KBM-7 (cell line): Measurements from ENCODE around the gene SAMD10.
"Not testable (repeated sequence)": the region's sequence is repeated elsewhere in the genome, so short reads cannot be mapped to it uniquely, and the experiment has no call there.

Experiments
- DNase-seq: peaks from one replicate; pipeline ENCODE4 v3.0.0-alpha.2; 2015
- in situ Hi-C: fragments of 300-500 bp; cut with MboI; formaldehyde crosslinking; loops from 2 replicates; pipeline ENCODE4 v1.14.3; 2020; ENCODE audit warnings: low sequenced_read_pairs, low pct_unique_long_range_greater_than_20kb, mixed read lengths

Gene SAMD10

DNA sequence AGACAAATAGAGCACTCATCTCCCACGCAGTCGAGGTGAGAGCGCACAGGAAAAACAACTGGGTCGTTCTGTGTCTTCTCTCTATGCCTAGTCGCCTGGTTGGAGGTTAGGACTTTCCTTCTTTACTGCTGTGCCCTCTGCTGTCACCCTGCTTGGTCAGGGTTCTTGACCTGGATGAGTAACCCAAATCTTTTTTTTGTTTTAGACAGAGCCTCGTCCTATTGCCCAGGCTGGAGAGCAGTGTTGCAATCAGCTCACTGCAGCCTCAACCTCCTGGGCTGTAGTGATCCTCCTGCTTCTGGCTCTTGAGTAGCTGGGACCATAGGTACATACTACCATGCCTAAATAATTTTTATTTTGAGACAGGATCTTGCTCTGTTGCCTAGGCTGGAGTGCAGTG lies 26.0 kb upstream of the SAMD10 start:
- DNase-seq = no peak
- in situ Hi-C loops = no loop called here

DNA sequence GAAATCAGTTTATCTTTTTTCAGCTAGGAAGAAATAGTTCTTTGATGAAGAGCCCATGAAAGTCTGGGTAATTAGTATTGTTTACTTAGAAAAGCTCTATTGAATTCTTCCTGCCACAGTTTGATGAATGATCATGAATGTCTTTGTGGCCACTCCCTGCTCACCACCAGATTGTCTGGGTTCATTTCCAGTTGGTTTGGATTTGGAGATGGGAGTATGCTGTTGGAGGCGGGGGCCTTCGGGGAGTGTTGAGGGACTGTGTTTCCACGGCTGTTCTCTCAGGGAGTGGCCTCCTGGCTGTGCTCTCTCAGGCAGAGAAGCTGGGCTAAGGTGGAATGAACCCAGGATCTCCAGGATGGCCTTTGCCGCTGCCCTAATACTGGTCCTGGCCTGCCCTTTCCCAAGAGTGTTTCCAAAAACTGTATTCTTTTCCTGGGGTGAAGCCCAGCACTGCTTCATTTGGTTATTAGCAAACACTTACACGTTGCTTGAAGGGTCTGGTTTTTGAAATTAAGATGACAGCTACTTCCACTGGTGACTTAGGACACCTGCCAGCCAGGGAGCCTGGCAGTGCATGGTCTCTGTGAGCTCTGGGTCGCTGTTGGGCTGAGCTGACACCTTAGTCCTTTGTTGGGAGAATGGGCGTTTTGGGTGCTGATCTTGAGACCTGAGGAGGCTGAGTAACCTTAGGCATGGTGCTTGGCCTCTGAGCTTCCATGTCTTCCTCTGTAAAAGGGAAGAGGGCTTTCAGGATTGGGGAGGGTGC lies 24.7 kb upstream of the SAMD10 start:
- DNase-seq = no peak
- in situ Hi-C loops = no loop called here

DNA sequence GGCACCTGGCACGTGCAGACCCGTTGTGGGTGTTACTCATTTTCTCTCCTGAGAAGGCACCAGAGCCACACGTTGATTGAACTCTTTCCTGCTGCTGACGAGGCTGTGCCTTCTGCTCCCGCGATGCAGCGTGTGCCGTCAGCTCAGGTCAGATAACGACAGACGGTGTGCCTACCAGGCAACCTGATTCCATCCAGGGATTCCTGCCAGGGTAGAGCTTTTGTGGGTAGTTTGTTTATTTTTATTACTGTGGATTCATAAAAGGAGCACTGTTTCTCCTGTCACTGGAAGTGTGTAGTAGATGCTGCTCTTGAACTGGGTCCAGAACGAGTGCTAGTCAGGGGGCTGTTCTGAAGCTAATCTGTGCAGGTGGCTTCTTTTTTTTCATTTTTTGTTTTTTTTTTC lies 22.2 kb upstream of the SAMD10 start:
- in situ Hi-C loops = no loop called here
- DNase-seq = no peak

DNA sequence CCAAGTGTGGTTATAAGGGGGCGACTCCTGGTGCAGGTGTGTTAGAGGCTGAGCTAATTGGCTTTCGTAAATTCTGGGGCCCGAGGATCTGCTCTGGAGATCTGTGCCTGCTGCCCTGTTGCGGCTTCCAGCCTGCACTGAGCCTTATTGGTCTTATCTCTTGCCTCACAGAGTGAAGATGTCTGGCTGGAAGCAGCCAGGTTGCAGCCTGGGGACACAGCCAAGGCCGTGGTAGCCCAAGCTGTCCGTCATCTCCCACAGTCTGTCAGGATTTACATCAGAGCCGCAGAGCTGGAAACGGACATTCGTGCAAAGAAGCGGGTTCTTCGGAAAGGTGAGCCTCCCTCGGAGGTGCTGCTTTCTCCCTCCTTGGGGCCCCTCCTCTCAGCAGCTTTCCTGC lies 21.5 kb upstream of the SAMD10 start:
- DNase-seq = no peak
- in situ Hi-C loops = no loop called here

DNA sequence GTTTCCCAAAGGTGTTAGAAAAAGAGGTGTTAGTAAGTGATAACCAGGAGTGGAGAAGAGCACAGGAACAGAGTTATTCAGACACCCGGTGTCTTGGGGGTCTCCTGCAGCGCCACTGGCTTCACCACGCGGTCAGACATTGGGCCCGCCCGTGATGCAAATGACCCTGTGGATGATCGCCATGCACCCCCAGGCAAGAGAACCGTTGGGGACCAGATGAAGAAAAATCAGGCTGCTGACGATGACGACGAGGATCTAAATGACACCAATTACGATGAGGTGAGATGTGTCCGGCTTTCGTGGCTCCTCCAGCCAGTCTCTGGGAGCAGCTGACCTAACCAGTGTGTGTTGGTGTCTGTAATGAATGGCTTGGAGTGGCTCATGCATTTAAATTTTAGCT lies 3.5 kb upstream of the SAMD10 start:
- in situ Hi-C loops = no loop called here

DNA sequence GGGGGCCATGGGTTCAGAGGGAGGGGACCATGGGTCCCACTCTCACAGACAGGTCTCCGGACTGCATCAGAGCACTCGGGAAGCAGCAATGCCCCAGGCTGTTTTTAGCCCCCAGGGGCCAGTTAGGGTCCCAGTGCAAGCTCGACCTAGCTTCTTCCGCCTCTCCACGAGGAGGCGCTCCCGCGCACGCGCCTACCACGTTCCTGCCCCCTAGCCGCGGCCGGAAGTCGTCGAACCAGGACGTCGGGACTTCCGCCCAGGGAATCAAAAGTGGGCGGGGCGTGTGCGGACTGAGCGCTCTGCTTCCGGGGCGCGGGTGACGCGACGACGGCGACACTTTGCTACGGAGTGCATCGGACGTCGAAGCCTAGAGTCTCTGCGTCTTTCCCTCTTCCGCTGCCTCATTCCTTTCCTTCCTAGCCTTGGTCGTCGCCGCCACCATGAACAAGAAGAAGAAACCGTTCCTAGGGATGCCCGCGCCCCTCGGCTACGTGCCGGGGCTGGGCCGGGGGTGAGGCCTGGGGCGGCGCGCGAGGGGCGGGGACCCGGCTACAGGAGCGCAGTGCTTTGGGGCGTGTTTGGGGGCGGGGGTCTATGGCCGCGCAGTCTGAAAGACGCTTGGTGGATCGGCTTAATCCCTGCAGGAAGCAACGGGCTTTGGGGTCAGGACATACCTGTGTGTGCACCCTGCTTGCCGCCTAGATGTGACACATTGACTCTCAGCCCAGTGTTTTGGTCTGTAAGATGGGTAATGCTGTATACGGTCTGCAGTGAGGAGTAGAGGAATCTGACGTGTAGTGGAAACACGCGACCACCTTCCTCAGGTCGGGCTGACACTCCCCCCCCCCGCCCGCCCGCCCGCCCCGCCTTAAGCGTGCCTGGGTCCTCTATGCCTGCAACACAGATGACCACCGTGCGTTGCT lies 1.6 kb upstream of the SAMD10 start, which contains the start of gene PRPF6:
PRPF6 (plus strand) TSS at position 327 of the 923 bp plus-strand sequence; CDS start at position 441, 114 bp downstream.
- DNase-seq = peak; percentile 92
- in situ Hi-C loops = no loop called here

More for the DNA sequence above, 3.5 kb upstream of the SAMD10 start:
- DNase-seq = no peak

DNA sequence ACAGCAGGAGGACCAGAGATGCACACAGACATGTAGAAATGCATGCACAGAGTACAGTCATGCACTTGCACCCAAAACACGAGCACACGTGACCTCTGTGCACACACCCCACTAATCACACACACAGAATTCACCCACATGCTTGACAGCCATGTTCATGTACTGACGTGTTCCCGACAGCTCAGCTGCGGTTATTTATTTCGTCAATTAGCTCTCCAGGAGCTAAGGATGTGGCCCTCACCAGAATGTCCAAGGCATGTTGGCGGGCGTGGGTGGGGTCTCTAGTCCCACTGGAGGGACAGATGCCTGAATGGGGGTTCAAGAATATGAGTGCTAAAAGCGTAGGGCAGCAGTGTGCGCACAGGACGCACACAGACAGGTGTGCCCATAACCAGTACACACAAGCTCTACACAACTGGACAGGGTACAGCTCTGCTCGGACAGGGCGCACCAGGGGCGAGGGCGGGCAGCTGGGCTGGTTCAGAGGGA lies 919 bp upstream of the SAMD10 start:
- no peak for DNase-seq
- in situ Hi-C loops = no loop called here

DNA sequence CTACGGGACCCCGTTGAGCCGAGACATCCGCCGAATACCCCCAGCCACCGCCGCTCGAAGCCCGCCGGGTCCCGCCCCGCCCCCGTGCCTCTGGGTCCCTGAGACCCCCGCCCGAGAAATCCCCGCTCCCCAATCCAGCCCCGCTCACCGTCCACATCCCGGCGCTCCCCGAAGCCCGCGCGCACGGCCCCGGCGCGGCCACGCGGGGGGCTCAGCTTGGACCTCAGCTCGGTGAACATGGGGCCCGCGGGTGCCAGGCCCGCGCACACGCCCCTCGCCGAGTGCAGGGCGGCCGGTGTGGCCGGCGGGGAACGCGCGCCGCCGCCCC lies 249 bp downstream of the SAMD10 start:
- no peak for DNase-seq
- in situ Hi-C loops = no loop called here

DNA sequence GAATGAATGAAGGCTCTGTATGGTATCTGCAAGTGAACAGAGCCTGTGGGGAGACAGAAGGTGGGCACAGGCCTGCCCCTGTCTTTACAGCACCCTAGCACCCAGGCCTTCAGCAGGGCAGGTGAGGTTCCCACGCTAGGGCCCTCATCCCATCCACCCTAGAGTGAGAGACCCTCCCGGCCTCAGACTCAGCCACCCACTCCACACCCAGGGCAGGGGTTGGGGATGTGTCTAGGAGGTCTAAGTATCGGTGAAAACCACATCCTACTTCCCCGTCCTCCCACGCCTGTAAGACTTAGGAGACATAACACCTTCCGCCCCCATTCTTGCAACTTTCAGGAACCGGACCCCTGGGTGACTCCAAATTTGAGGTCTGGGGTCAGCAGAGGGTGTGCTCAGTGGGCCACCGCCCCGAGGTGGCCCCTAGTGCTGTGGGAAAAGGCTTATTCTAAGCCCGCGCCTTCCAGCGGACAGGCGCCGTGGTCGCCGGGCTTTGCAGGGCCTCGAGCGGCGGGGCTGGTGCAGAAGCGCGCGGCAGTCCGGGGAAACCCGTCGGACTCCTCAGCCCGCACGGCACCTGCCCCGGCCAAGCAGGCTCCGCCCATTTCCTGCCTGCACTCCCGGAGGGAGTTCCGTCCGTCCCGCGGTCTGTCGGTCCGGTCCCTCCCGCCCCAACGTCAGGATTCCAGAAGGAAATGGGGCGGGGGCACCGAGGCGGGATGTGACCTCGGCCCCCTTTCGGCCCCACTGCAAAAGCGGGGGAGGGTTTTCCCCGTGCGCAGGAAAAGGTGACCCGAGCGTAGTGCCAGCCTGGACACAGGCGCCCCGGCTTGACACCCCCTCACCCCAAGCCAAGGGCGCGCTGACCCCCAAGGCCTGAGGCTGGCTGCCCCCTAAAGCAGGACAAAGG lies 868 bp downstream of the SAMD10 start:
- in situ Hi-C loops = no loop called here
- peak; percentile 63 for DNase-seq

DNA sequence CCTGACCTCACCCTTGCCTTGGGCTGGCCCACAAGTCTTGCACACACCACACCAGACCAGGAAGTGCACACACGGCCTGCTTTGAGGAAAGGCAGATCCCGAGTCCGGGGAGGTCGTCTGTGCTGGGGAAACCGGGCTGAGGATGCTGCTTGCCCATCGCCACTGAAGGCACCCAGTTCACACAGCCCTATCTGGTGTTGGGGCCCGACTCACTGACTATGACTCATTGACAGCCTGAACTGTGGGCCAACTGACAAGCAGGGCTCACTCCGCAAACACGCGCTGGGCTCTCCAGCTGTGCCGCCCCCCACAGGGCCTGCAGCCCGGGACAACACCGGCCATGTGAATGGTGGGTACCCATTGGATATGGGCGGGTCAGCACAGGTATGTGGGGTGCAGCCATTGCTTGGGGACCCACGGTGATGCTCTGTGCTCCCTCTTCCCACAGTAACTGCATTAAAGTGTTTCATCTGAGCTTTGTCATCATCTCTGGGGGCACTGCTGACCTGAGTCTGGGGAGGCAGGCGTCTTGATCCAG lies 1.6 kb downstream of the SAMD10 start:
- no peak for DNase-seq
- in situ Hi-C loops = no loop called here

DNA sequence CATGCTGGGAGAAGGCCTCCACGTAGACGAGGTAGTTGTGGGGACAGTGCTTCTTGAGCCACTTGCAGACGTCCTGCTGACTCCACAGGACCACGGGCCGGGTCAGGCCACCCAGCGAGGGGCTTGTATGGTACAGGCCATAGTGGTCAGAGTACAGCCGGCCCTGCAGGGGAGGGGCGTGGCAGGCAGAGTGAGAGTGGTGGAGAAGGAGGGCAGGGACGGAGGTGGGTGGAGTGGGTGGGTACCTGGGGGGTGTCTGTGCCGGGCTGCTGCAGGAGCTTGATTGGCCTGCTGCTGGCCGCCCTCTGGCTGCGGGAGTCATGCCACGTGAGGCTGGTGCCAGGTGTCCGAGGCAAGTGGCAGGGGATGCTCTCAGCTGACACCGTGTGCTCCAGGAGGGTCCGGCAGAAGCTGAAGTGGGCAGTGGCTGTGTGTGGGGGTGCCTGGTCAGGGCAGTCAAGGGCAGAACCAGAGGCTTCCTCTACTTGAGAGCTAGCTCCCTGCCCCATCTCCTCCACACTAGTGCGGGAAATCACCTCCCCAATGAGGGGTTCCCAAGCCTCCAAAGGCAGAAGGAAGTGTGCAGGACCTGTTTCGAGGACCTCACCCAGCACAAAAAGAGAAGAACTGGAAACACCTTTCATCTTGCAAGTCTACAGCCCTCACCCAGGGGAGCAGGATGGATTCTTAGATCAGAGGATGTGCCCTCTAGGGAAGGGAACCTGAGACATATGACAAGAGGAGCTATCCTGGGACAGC lies 2.3 kb downstream of the SAMD10 start:
- in situ Hi-C loops = no loop called here
- no peak for DNase-seq

DNA sequence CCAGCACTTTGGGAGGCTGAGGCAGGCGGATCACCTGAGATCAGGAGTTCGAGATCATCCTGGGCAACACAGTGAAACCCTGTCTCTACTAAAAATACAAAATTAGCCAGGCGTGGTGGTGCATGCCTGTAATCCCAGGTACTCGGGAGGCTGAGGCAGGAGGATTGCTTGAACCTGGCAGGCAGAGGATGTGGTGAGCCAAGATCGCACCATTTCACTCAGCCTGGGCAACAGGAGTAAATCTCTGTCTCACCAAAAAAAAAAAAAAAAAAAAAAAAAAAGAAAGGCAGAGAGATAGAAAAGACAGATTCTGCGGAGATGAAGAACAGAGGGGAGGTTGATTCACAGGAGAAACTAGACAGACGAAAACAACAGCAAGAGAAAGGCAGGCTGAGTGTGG lies 2.9 kb downstream of the SAMD10 start:
- DNase-seq, in situ Hi-C loops: not testable (repeated sequence)

DNA sequence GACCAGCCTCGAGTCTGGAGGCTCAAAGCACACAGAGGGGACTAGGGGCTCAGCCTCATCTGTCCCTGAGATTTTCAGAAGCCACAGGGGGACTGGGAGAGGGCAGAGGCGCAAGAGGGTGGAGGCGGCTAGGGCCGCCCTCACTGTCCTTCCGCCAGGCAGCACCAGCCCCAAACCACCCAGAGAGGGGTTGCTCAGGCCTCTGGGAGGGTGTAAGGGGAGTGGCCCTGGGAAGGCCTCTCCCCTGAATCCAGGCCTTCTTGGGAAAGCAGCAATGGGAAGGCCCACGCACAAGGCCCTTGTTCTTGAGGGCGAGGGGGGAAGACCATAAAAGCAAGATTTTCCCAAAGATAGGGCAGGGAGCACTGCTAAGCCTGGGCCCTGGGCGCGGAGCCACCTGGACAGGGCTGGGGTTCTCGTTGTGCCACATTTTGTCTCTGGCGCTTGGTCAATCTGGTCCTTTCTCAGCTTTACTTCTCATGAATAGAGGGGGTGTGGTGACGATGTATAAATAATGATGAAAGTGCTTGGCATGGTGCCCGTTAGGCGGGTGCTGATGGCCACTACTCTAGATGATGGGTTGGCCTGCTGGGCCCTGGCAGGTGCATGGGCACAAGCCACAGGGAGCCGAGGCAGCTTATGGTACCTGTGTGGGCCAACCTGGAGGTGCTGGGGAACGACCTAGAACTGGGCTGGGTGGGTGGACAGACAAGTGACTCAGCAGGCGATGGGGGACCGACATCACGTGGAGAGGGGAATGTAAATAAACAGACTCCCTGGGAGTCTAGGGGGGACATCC lies 4.8 kb downstream of the SAMD10 start:
- in situ Hi-C loops = no loop called here
- DNase-seq = no peak

DNA sequence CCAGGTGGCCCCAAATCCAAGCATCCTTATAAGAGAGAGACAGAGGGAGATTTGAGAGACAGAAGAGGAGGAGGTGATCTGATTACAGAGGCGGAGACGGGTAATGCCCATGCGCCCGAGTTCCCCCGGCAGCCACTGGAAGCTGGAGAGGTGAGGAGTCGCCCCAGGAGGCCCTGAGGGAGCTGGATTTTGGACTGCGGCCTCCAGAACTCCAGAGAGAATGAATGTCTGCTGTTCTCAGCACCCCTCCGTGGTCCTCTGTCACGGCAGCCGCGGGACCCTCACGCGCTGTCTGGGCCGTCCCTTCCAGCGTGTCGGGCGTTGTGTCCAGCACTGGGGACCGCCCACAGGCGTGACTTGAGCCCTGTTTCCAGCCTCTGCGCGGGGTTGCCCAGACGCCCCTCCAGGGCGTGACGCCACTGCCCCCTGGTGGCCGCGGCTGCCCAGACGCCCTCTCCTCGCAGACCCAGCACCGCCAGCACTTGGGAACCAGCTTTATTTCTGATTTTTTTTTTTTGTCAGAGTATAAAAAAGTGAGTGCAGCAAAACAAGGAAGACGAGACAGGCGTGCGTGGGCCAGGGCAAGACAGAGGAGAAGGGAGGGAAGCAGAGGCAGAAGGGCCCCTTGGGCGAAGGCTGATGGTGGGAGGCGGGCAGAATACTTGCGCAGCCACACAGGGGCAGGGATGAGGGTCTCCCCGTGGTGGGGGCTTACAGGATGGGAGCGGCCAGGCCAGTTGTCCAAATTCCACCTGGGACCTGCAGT lies 5.6 kb downstream of the SAMD10 start:
- peak; percentile 88 for DNase-seq
- in situ Hi-C loops = no loop called here

DNA sequence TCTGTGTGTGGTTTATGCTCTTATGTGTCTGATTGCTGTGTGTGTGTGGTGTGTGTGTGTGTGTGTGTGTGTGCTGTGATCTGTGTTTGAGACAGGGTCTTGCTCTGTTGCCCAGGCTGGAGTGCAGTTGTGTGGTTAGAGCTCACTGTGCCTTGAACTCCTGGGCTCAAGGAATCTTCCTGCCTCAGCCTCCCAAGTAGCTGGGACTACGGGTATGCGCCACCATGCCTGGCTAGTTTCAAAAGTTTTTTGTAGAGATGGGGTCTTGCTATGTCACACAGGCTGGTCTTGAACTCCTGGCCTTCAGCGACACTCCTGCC lies 6.3 kb downstream of the SAMD10 start:
- no peak for DNase-seq
- in situ Hi-C loops = no loop called here

DNA sequence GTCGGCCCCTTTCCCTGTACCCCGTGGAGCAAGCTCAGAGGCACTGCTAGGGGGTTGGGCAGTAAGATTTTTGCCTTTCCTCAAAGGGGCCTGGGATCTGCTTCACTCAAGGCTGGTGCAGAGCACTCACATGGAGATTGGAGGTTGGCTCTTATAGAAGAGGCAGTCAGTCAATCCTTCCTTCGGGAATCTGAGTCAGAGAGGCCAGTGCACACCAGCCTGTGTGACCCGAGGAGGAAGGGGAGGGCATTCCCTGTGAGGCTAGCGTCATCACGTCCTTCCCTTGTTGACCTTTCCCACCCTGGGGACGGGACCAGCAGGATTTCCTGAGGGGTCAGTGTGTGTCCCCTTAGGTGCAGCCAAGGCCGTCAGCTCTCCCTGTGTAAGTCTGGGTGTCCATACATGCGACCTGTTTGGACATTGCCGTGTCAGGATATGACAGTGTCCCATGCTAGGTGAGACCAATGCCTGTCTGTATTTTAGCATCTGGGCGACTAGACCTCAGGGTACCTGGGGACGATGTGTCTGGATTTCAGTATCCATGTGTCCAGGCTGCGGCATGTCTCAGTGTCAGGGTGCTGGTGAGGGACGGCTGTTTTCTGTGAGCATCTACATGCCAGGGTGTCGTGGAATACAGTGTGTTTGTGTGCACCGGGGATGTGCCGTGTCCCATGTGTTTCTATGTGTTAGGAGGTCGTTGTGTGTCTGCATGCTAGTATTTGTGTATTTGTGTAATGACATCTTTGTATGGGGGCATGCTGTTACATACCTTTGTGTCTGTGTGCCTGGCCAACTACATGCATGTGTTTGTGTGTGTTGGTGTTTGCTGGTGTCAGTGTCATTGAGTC lies 6.9 kb downstream of the SAMD10 start:
- in situ Hi-C loops = no loop called here

More for the DNA sequence above, 6.9 kb downstream of the SAMD10 start:
- DNase-seq = no peak
